PC-9 (cell line): ENCODE measurements around the gene AHRR. TPM values are rescaled to one million over a fixed set of nuclear protein-coding genes. Genes with fewer than 3 reads are reported as not detected.

Source experiments
- BruUV-seq: library from RNA; stranded (reverse); fragments of 400-500 nt; replicated peaks from 2 replicates; lab custom pipeline; 2021; lab: Mats Ljungman, UMichigan
- CTCF ChIA-PET: fragments of 300-600 bp; sonication (Branson Sonifier 250); formaldehyde crosslinking; loops from one replicate; lab custom pipeline; 2022; ENCODE audit warnings: antibody characterized with exemption; lab: Charles Lee
- POLR2A ChIA-PET: fragments of 300-600 bp; sonication (Branson Sonifier 250); formaldehyde crosslinking; loops from one replicate; lab custom pipeline; 2022; ENCODE audit warnings: antibody characterized with exemption; ENCODE audit not compliant: unreplicated experiment; lab: Charles Lee
- DNase-seq, 2 experiments: peaks; one replicate each; pipeline versions ENCODE4 v3.0.0 to v3.0.0-alpha.2; 2015 to 2022; ENCODE audit warnings: mixed read lengths in 1 of 2
- H2AFZ ChIP-seq: fragments of 200-600 bp; sonication (generic); 2 replicates; pipeline ENCODE4 v1.8.1; 2017; ENCODE audit warnings: antibody characterized with exemption
- H3F3A ChIP-seq: fragments of 200-600 bp; sonication (generic); 2 replicates; pipeline ENCODE4 v1.8.1; 2017; ENCODE audit warnings: antibody characterized with exemption, mild to moderate bottlenecking, low read depth; ENCODE audit not compliant: insufficient read depth
- H3K27ac ChIP-seq: fragments of 200-600 bp; sonication (generic); 2 replicates; pipeline ENCODE4 v1.6.1; 2016; ENCODE audit warnings: mixed run types
- H3K27me3 ChIP-seq: fragments of 200-600 bp; sonication (generic); 2 replicates; pipeline ENCODE4 v1.6.1; 2016; ENCODE audit warnings: low read depth, mixed run types; ENCODE audit not compliant: insufficient read depth
- H3K36me3 ChIP-seq: fragments of 200-600 bp; sonication (generic); 2 replicates; pipeline ENCODE4 v1.6.1; 2016; ENCODE audit warnings: low read depth, mixed run types
- H3K4me1 ChIP-seq: fragments of 200-600 bp; sonication (generic); replicated peaks from 2 replicates; pipeline ENCODE4 v1.6.1; 2016; ENCODE audit warnings: mixed run types; ENCODE audit not compliant: insufficient read depth
- H3K4me2 ChIP-seq: fragments of 200-600 bp; sonication (generic); 2 replicates; pipeline ENCODE4 v1.6.1; 2017; ENCODE audit warnings: mixed run types
- H3K4me3 ChIP-seq: fragments of 200-600 bp; sonication (generic); 2 replicates; pipeline ENCODE4 v1.6.1; 2016; ENCODE audit warnings: mixed run types
- H3K79me2 ChIP-seq: fragments of 200-600 bp; sonication (generic); 2 replicates; pipeline ENCODE4 v1.6.1; 2017; ENCODE audit warnings: low read depth, mixed run types
- H3K9me2 ChIP-seq: fragments of 200-600 bp; sonication (generic); 2 replicates; pipeline ENCODE4 v1.8.1; 2017; ENCODE audit warnings: mild to moderate bottlenecking; ENCODE audit not compliant: insufficient read depth
- H3K9me3 ChIP-seq: fragments of 200-600 bp; sonication (generic); 2 replicates; pipeline ENCODE4 v1.8.1; 2016; ENCODE audit warnings: low read depth; ENCODE audit not compliant: insufficient read depth
- H4K20me1 ChIP-seq: fragments of 200-600 bp; sonication (generic); 2 replicates; pipeline ENCODE4 v1.8.1; 2017; ENCODE audit not compliant: insufficient read depth
- EZH2 ChIP-seq: fragments of 200-600 bp; sonication (generic); IDR thresholded peaks from 2 replicates; pipeline ENCODE4 v1.8.0; 2017; ENCODE audit warnings: antibody characterized with exemption, low read depth
- intact Hi-C: fragments of 100-400 bp; cut with micrococcal nuclease; formaldehyde crosslinking; loops from one replicate; pipeline ENCODE4 v1.10.0; 2022; ENCODE audit not compliant: unreplicated experiment
- total RNA-seq: library from RNA; stranded (reverse); gene quantifications from 2 replicates; pipeline ENCODE4 v1.2.3, GENCODE V29; 2021
- TF ChIP-seq, protein P1 (sequence below): fragments of 200-600 bp; sonication (generic); conservative IDR thresholded peaks from 2 replicates; pipeline ENCODE4 v1.6.1; 2017; ENCODE audit warnings: mixed run types, antibody characterized with exemption, mild to moderate bottlenecking, moderate library complexity

AHRR gene
- total RNA-seq, 1 experiment from 2014 or later: 7.2 TPM

DNA sequence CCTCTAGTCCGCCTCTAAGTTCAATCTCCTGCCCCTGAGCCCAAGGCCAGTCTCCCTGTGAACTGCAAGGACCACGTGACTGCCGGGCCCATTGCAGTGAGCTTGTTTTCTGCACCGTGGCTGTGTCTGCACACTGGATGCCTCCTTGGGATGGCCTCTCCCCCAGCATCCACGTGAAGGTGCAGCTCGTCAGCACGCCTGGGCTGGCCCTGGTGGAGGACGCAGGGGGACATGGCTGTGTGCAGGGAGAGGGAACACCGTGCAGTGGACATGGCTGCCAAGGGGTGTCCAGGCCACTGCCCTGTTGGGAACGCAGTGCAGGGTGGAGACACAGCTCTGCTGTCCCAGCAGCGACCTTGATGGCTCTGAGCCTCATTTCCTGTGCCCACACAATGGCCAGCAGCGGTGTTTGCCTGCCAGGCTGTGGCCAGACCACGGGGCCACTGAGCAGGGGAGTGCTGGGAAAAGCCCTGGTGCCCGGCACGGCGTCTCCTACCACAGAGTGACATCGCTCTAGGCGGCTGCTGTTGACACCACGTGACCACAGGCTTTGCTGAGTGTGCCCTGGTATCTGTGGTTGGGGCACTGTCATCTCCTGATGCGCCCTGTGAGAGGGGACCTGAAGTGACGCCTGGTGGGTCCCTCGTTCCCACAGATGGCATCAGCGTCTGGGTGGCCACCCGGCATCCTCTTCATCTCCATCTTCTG is 94.6 kb downstream of the AHRR start:
- no TSS peak for BruUV-seq
- Histone ChIP-seq H4K20me1 (no peaks in the 10 kb centered on the region), H3K27ac (no peak overlapping the region), H3K4me2 (no peak overlapping the region), H3K4me1 (no peaks in the 10 kb centered on the region), H3K4me3 (no peak overlapping the region), H3K9me3 (no peaks in the 10 kb centered on the region), H3K27me3 (no peaks in the 10 kb centered on the region), H2AFZ (no peak overlapping the region), H3K79me2 (no peaks in the 10 kb centered on the region), H3K9me2 (no peaks in the 10 kb centered on the region), H3F3A (no peaks in the 10 kb centered on the region), H3K36me3 (no peaks in the 10 kb centered on the region)
- ChIA-PET CTCF (no interaction called here), POLR2A (interaction anchor here (0.6 kb wide), 1 partner anchor 15 kb away, joined by 3 read pairs; no protein-coding TSS in a partner anchor)
- intact Hi-C loops: no loop called here
- TF ChIP-seq EZH2: no peak
- no peak for DNase-seq

DNA sequence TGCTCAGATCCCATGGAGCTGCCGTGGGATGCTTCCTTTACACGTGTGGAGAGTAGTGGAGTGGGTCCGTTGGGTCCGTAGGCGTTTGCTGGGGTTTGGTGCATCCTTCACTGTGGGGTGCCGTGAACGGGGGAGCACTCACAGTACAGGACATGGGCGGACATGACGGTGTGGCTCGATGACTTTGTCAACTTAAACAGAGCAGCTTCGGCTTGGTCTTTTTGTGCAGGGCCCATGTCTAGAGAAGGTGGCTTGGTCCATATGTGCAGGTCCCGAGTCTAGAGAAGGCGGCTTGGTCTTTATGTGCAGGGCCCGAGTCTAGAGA is 95.1 kb downstream of the AHRR start:
- ChIA-PET CTCF (no interaction called here), POLR2A (no interaction called here)
- Histone ChIP-seq H3K79me2 (no peaks in the 10 kb centered on the region), H3K36me3 (no peaks in the 10 kb centered on the region), H3K27ac (no peak overlapping the region), H2AFZ (no peak overlapping the region), H3K27me3 (no peaks in the 10 kb centered on the region), H3K4me1 (no peaks in the 10 kb centered on the region), H3K9me2 (no peaks in the 10 kb centered on the region), H4K20me1 (no peaks in the 10 kb centered on the region), H3K4me2 (no peak overlapping the region), H3K4me3 (no peak overlapping the region), H3K9me3 (no peaks in the 10 kb centered on the region), H3F3A (no peaks in the 10 kb centered on the region)
- intact Hi-C loops: no loop called here
- TF ChIP-seq, protein P1, sequence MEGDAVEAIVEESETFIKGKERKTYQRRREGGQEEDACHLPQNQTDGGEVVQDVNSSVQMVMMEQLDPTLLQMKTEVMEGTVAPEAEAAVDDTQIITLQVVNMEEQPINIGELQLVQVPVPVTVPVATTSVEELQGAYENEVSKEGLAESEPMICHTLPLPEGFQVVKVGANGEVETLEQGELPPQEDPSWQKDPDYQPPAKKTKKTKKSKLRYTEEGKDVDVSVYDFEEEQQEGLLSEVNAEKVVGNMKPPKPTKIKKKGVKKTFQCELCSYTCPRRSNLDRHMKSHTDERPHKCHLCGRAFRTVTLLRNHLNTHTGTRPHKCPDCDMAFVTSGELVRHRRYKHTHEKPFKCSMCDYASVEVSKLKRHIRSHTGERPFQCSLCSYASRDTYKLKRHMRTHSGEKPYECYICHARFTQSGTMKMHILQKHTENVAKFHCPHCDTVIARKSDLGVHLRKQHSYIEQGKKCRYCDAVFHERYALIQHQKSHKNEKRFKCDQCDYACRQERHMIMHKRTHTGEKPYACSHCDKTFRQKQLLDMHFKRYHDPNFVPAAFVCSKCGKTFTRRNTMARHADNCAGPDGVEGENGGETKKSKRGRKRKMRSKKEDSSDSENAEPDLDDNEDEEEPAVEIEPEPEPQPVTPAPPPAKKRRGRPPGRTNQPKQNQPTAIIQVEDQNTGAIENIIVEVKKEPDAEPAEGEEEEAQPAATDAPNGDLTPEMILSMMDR: no peak
- TF ChIP-seq EZH2: no peak
- DNase-seq: no peak
- no TSS peak for BruUV-seq

GRCh38 chr5:417301-418161 is 96.0 kb downstream of the AHRR start:
- no peaks in the 10 kb centered on the region for H3K79me2 ChIP-seq
- no peak for DNase-seq
- no peaks in the 10 kb centered on the region for H4K20me1 ChIP-seq
- no peaks in the 10 kb centered on the region for H3K27me3 ChIP-seq
- ChIA-PET POLR2A (no interaction called here), CTCF (interaction anchor here (0.7 kb wide), 1 partner anchor 35 kb away, joined by 5 read pairs; no protein-coding TSS in a partner anchor)
- TF ChIP-seq, protein P1: no peak
- no peak for TF ChIP-seq EZH2
- no peaks in the 10 kb centered on the region for H3K36me3 ChIP-seq
- no peak overlapping the region for H3K4me2 ChIP-seq
- no peaks in the 10 kb centered on the region for H3K9me2 ChIP-seq
- H3F3A ChIP-seq: no peaks in the 10 kb centered on the region
- no peaks in the 10 kb centered on the region for H3K9me3 ChIP-seq
- H3K4me3 ChIP-seq: no peak overlapping the region
- no peaks in the 10 kb centered on the region for H3K4me1 ChIP-seq
- intact Hi-C loops: no loop called here
- no peak overlapping the region for H2AFZ ChIP-seq
- BruUV-seq: no TSS peak
- no peak overlapping the region for H3K27ac ChIP-seq
